NB4 (cell line): ENCODE data around the gene PLA2G4A.

ENCODE experiments used
- CTCF ChIP-seq: IDR thresholded peaks from one replicate; pipeline ENCODE4 v1.5.1; 2012; ENCODE audit warnings: low read depth, low read length
- MAX ChIP-seq: IDR thresholded peaks from 2 replicates; pipeline ENCODE4 v1.6.1; 2011; ENCODE audit warnings: low read depth, low read length
- MYC ChIP-seq: IDR thresholded peaks from 2 replicates; pipeline ENCODE4 v1.6.1; 2011; ENCODE audit warnings: low read depth, low read length
- POLR2A ChIP-seq: IDR thresholded peaks from 2 replicates; pipeline ENCODE4 v1.6.1; 2011; ENCODE audit warnings: mild to moderate bottlenecking; ENCODE audit not compliant: insufficient read length; ENCODE audit errors: extremely low read depth

GRCh38 chr1:186905561-186905960 lies 76.8 kb downstream of the PLA2G4A start:
- TF ChIP-seq CTCF (no peak), MYC (no peak), POLR2A (no peak), MAX (no peak)
